ENCODE measurements around the gene TMCC1. TPM values are rescaled to one million over a fixed set of nuclear protein-coding genes. Genes with fewer than 3 reads are reported as not detected.

Gene TMCC1
- total and polyA plus RNA-seq, 2 donors (not counting 3 experiments of a cell fraction or from before 2014, with no cell fraction given) = 17.4 to 38.4 TPM

DNA sequence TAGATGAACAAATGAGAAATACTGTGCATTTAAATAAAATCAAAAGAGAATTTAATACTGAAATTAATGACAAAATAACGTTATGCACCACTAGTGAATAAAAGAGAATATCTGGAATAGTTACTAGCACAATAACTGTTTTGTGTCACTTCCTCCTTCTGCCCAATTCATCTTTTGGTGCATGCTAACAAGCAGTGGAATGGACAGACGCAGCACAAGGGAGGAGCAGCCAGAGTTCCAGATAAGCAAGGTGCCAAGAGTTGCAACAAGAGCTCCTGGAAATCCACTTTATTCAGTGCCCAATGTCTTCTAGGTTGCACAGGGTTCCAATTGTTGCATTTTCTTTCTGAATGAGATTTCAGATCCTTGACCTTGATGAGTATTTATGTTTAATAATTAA lies 220.5 kb downstream of the TMCC1 start:
- Histone ChIP-seq H3K9me3 (replicated peaks; ENCODE audit: control insufficient read depth, insufficient read depth, low read length) (no peaks in the 10 kb centered on the region), H4K20me1 (replicated peaks; ENCODE audit: control insufficient read depth, extremely low read depth, insufficient read depth, low read length) (no peaks in the 10 kb centered on the region), H3K4me3 (replicated peaks in 1 of 3; ENCODE audit: insufficient read depth in 1 of 3, low read depth in 1 of 3, low read length in 3 of 3) (no peak overlapping the region), H3K9me1 (replicated peaks; ENCODE audit: control insufficient read depth, extremely low read depth, insufficient read depth, low read length) (no peaks in the 10 kb centered on the region), H3K36me3 (ENCODE audit: control insufficient read depth in 2 of 2, extremely low read depth in 1 of 2, insufficient read depth in 2 of 2, low read length in 2 of 2) (peaks cover 0 to 3% of the 10 kb centered on the region in 2 experiments), H3K79me2 (ENCODE audit: control insufficient read depth, insufficient read depth, low read length) (no peaks in the 10 kb centered on the region), H3K4me2 (ENCODE audit: insufficient read depth, low read length) (no peak overlapping the region), H3K27me3 (ENCODE audit: control insufficient read depth in 2 of 2, insufficient read depth in 2 of 2, low read length in 2 of 2) (no peaks in the 10 kb centered on the region), H3K9ac (replicated peaks; ENCODE audit: extremely low read depth, insufficient read depth, low read length) (no peak overlapping the region), H3K4me1 (ENCODE audit: control insufficient read depth, extremely low read depth, insufficient read depth, low read length) (no peaks in the 10 kb centered on the region), H3K27ac (ENCODE audit: insufficient read depth, low read depth, low read length) (no peak overlapping the region), H2AFZ (ENCODE audit: low read depth, low read length) (no peak overlapping the region)
- no TSS peak for BruUV-seq (replicated peaks)
- DNase-seq (ENCODE audit: low read depth, low spot score) (no peak), FAIRE-seq (no peak)
- CTCF ChIA-PET = interaction anchor here (1.0 to 1.4 kb wide), 3 partner anchors 23 to 183 kb away, joined by 3 to 6 read pairs (median 3); no protein-coding TSS in a partner anchor
- TF ChIP-seq POLR2A (IDR thresholded peaks at IDR 0.05; ENCODE audit: low read depth, low read length) = no peak
- TF ChIP-seq JUN (IDR thresholded peaks at IDR 0.05; ENCODE audit: borderline replicate concordance, insufficient read depth, insufficient read length, low read depth) = no peak
- TF ChIP-seq, protein P1, sequence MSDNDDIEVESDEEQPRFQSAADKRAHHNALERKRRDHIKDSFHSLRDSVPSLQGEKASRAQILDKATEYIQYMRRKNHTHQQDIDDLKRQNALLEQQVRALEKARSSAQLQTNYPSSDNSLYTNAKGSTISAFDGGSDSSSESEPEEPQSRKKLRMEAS (IDR thresholded peaks at IDR 0.05; ENCODE audit: insufficient read depth, insufficient read length) = no peak
- TF ChIP-seq FOS (IDR thresholded peaks at IDR 0.05; ENCODE audit: borderline replicate concordance, insufficient read depth, low read length) = no peak
- TF ChIP-seq EZH2 (IDR thresholded peaks at IDR 0.05; ENCODE audit: borderline replicate concordance, low read depth, low read length, severe bottlenecking) = no peak
- TF ChIP-seq, protein P2, sequence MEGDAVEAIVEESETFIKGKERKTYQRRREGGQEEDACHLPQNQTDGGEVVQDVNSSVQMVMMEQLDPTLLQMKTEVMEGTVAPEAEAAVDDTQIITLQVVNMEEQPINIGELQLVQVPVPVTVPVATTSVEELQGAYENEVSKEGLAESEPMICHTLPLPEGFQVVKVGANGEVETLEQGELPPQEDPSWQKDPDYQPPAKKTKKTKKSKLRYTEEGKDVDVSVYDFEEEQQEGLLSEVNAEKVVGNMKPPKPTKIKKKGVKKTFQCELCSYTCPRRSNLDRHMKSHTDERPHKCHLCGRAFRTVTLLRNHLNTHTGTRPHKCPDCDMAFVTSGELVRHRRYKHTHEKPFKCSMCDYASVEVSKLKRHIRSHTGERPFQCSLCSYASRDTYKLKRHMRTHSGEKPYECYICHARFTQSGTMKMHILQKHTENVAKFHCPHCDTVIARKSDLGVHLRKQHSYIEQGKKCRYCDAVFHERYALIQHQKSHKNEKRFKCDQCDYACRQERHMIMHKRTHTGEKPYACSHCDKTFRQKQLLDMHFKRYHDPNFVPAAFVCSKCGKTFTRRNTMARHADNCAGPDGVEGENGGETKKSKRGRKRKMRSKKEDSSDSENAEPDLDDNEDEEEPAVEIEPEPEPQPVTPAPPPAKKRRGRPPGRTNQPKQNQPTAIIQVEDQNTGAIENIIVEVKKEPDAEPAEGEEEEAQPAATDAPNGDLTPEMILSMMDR (IDR thresholded peaks at IDR 0.05; ENCODE audit: extremely low read depth in 1 of 2, insufficient read depth in 1 of 2, low read depth in 1 of 2, low read length in 2 of 2) = no peak
- no peak for TF ChIP-seq MYC (IDR thresholded peaks at IDR 0.05; ENCODE audit: low read depth, low read length)
- no peak for TF ChIP-seq GATA2 (IDR thresholded peaks at IDR 0.05; ENCODE audit: insufficient read depth, insufficient read length, low read depth, low read length)
- no peak for TF ChIP-seq POLR2AphosphoS5 (IDR thresholded peaks at IDR 0.05; ENCODE audit: insufficient read depth, low read depth, low read length)
- intact Hi-C loops (cut with micrococcal nuclease) (no loop called here), dilution Hi-C loops (cut with MboI; ENCODE audit: extremely low pct_ligation_motif_present, low sequenced_read_pairs) (loop anchor here (25.0 kb wide), 1 partner anchor 164 kb away; no protein-coding TSS in a partner anchor)
- POLR2A ChIA-PET = interaction anchor here (0.7 kb wide), 1 partner anchor 220 kb away, joined by 4 read pairs; no protein-coding TSS in a partner anchor
